H9 (cell line): ENCODE measurements around the gene ABTB1. TPM values are rescaled to one million over a fixed set of nuclear protein-coding genes. Genes with fewer than 3 reads are reported as not detected.

ENCODE experiments used
- DNase-seq: peaks from one replicate; pipeline ENCODE4 v3.0.0-alpha.2; 2017
- H2AFZ ChIP-seq: one replicate; pipeline ENCODE4 v1.6.1; 2013; ENCODE audit warnings: mild to moderate bottlenecking, low read length, control low read depth, moderate library complexity
- H2AK5ac ChIP-seq: 2 replicates; pipeline ENCODE4 v1.6.1; 2013; ENCODE audit warnings: low read length, control low read depth, mixed read lengths; ENCODE audit not compliant: insufficient read length
- H2BK120ac ChIP-seq: one replicate; pipeline ENCODE4 v1.6.1; 2013; ENCODE audit warnings: low read depth, mild to moderate bottlenecking, low read length, control low read depth, inconsistent platforms; ENCODE audit not compliant: poor library complexity, severe bottlenecking
- H2BK12ac ChIP-seq: 2 replicates; pipeline ENCODE4 v1.6.1; 2013; ENCODE audit warnings: low read length, control low read depth, mixed read lengths, low read depth; ENCODE audit not compliant: insufficient read length
- H2BK15ac ChIP-seq: 2 replicates; pipeline ENCODE4 v1.6.1; 2013; ENCODE audit warnings: low read depth, low read length, control low read depth
- H2BK20ac ChIP-seq: one replicate; pipeline ENCODE4 v1.6.1; 2013; ENCODE audit warnings: low read depth, mild to moderate bottlenecking, low read length, control low read depth, inconsistent platforms; ENCODE audit not compliant: poor library complexity, severe bottlenecking
- H2BK5ac ChIP-seq: 2 replicates; pipeline ENCODE4 v1.6.1; 2013; ENCODE audit warnings: low read length, control low read depth, mixed read lengths; ENCODE audit not compliant: insufficient read length
- H3K14ac ChIP-seq: 2 replicates; pipeline ENCODE4 v1.6.1; 2013; ENCODE audit warnings: low read length, control low read depth; ENCODE audit not compliant: insufficient read depth
- H3K18ac ChIP-seq: 2 replicates; pipeline ENCODE4 v1.6.1; 2013; ENCODE audit warnings: low read depth, mild to moderate bottlenecking, mixed read lengths, low read length, control low read depth; ENCODE audit not compliant: insufficient read length
- H3K23ac ChIP-seq: 2 replicates; pipeline ENCODE4 v1.6.1; 2013; ENCODE audit warnings: low read length, control low read depth, mixed read lengths, low read depth; ENCODE audit not compliant: insufficient read length
- H3K23me2 ChIP-seq: 2 replicates; pipeline ENCODE4 v1.6.1; 2013; ENCODE audit warnings: low read depth, mild to moderate bottlenecking, mixed read lengths, low read length, control low read depth; ENCODE audit not compliant: insufficient read length, poor library complexity, severe bottlenecking
- H3K27ac ChIP-seq: 2 replicates; pipeline ENCODE4 v1.5.1; 2013; ENCODE audit warnings: low read length, control low read depth, mixed read lengths, low read depth; ENCODE audit not compliant: insufficient read length
- H3K27me3 ChIP-seq: 2 replicates; pipeline ENCODE4 v1.6.1; 2013; ENCODE audit warnings: low read length, control low read depth, inconsistent platforms; ENCODE audit not compliant: insufficient read depth
- H3K4ac ChIP-seq: 2 replicates; pipeline ENCODE4 v1.6.1; 2013; ENCODE audit warnings: low read depth, mild to moderate bottlenecking, control low read depth, inconsistent platforms, low read length, moderate library complexity
- H3K4me1 ChIP-seq: 2 replicates; pipeline ENCODE4 v1.6.1; 2013; ENCODE audit warnings: low read length, control low read depth, inconsistent platforms; ENCODE audit not compliant: insufficient read depth
- H3K4me2 ChIP-seq: 2 replicates; pipeline ENCODE4 v1.6.1; 2013; ENCODE audit warnings: low read length, control low read depth, mixed read lengths; ENCODE audit not compliant: insufficient read length, insufficient read depth
- H3K56ac ChIP-seq: 2 replicates; pipeline ENCODE4 v1.6.1; 2013; ENCODE audit warnings: low read depth, mild to moderate bottlenecking, mixed read lengths, low read length, control low read depth; ENCODE audit not compliant: insufficient read length
- H3K79me1 ChIP-seq: 2 replicates; pipeline ENCODE4 v1.6.1; 2013; ENCODE audit warnings: low read depth, mild to moderate bottlenecking, moderate library complexity, low read length, control low read depth, inconsistent platforms; ENCODE audit not compliant: insufficient read depth, poor library complexity, severe bottlenecking
- H3K79me2 ChIP-seq: 2 replicates; pipeline ENCODE4 v1.6.1; 2013; ENCODE audit warnings: low read length, control low read depth, inconsistent platforms; ENCODE audit not compliant: insufficient read depth
- H3K9ac ChIP-seq: 2 replicates; pipeline ENCODE4 v1.6.1; 2013; ENCODE audit warnings: low read length, control low read depth, mixed read lengths; ENCODE audit not compliant: insufficient read length; ENCODE audit errors: extremely low read depth
- H3K9me3 ChIP-seq: one replicate; pipeline ENCODE4 v1.6.1; 2013; ENCODE audit warnings: low read depth, low read length, inconsistent platforms; ENCODE audit not compliant: control insufficient read depth
- H3T11ph ChIP-seq: one replicate; pipeline ENCODE4 v1.6.1; 2013; ENCODE audit warnings: mild to moderate bottlenecking, low read length, control low read depth, inconsistent platforms
- H4K20me1 ChIP-seq: one replicate; pipeline ENCODE4 v1.6.1; 2013; ENCODE audit not compliant: control insufficient read depth, insufficient read length, insufficient read depth
- H4K5ac ChIP-seq: 2 replicates; pipeline ENCODE4 v1.6.1; 2013; ENCODE audit warnings: low read depth, mild to moderate bottlenecking, mixed read lengths, low read length, control low read depth; ENCODE audit not compliant: insufficient read length
- H4K8ac ChIP-seq: replicated peaks from 2 replicates; pipeline ENCODE4 v1.6.1; 2013; ENCODE audit warnings: low read length, control low read depth, mixed read lengths, low read depth; ENCODE audit not compliant: insufficient read length
- H4K91ac ChIP-seq: 2 replicates; pipeline ENCODE4 v1.6.1; 2013; ENCODE audit warnings: low read depth, mild to moderate bottlenecking, moderate library complexity, mixed read lengths, low read length, control low read depth; ENCODE audit not compliant: insufficient read length
- H3K27ac Mint-ChIP-seq, 3 experiments: 2 replicates in 2 of 3; 3 replicates in 1 of 3; pipeline ENCODE4 v1.8.0; 2020 to 2021; ENCODE audit warnings: mixed read lengths in 3 of 3, mild to moderate bottlenecking in 1 of 3, moderate library complexity in 1 of 3
- H3K27me3 Mint-ChIP-seq: 2 replicates; pipeline ENCODE4 v1.8.0; 2021; ENCODE audit warnings: low read depth, mild to moderate bottlenecking, moderate library complexity, mixed read lengths
- H3K36me3 Mint-ChIP-seq, 3 experiments: 2 replicates in 2 of 3; 3 replicates in 1 of 3; pipeline ENCODE4 v1.8.0; 2020 to 2021; ENCODE audit warnings: low read depth in 3 of 3, mixed read lengths in 3 of 3; ENCODE audit not compliant: insufficient read depth in 1 of 3
- H3K4me1 Mint-ChIP-seq, 2 experiments: 2 replicates each; pipeline ENCODE4 v1.8.0; 2020; ENCODE audit warnings: mixed read lengths in 2 of 2
- H3K4me3 Mint-ChIP-seq, 2 experiments: 2 replicates in 1 of 2; 3 replicates in 1 of 2; pipeline ENCODE4 v1.8.0; 2020 to 2021; ENCODE audit warnings: mild to moderate bottlenecking in 2 of 2, mixed read lengths in 2 of 2, moderate library complexity in 1 of 2
- H3K9me3 Mint-ChIP-seq, 2 experiments: 2 replicates in 1 of 2; 3 replicates in 1 of 2; pipeline ENCODE4 v1.8.0; 2020; ENCODE audit warnings: mild to moderate bottlenecking in 2 of 2, mixed read lengths in 2 of 2, moderate library complexity in 1 of 2
- WGBS: extraction: QIAGEN DNeasy Blood & Tissue Kit; methylation state at CpG from one replicate; pipeline ENCODE4 v1.1.7; 2013; ENCODE audit warnings: missing lambda C conversion rate, low lambda C conversion rate, mixed read lengths; ENCODE audit not compliant: insufficient read length; ENCODE audit errors: extremely low coverage; 5-methylcytosine and 5-hydroxymethylcytosine counted together
- total RNA-seq: library from RNA; stranded (reverse); gene quantifications from 2 replicates; pipeline ENCODE4 v1.2.1, GENCODE V29; 2021
- TF ChIP-seq, protein P1 (sequence below): fragments of 200-600 bp; sonication (generic); conservative IDR thresholded peaks from 3 replicates; pipeline ENCODE4 v1.8.0; 2021; ENCODE audit warnings: antibody characterized with exemption, mild to moderate bottlenecking

ABTB1 gene
- total RNA-seq, 1 experiment from 2014 or later: 6.2 TPM

DNA sequence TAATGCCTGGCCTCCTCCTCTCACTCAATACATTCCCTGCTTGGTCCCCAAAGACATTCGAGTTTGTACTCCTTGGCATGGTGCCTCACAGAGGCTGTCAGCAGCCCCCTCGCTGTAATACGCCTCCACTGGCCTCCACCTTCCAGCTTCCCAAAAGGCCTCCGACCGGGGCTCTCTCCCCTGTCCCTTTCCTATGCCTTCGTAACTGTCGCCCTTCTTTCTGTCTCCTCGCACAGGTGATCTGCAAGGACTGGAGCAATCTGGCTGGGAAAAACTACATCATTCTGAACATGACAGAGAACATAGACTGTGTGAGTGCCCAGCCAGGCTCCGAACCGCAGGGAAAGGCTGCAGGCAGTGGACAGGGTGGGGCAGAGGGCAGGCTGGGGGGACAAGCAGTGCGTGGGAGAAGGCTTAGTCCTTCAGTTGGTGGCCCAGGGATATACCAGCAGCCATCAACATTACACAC lies 10.7 kb upstream of the ABTB1 start:
- Histone ChIP-seq H3K9me3 (no peaks in the 10 kb centered on the region), H3K23me2 (no peaks in the 10 kb centered on the region), H3K14ac (no peak overlapping the region), H4K20me1 (no peaks in the 10 kb centered on the region), H2BK20ac (no peak overlapping the region), H3K27me3 (no peaks in the 10 kb centered on the region), H2BK15ac (no peak overlapping the region), H2BK5ac (no peak overlapping the region), H3K4me2 (no peak overlapping the region), H3K18ac (no peak overlapping the region), H4K8ac (no peak overlapping the region), H2AK5ac (no peak overlapping the region), H3T11ph (no peak overlapping the region), H3K4ac (no peak overlapping the region), H4K91ac (no peak overlapping the region), H3K56ac (no peak overlapping the region), H3K4me1 (no peaks in the 10 kb centered on the region), H3K79me1 (no peaks in the 10 kb centered on the region), H4K5ac (no peak overlapping the region), H3K79me2 (no peaks in the 10 kb centered on the region), H2AFZ (no peak overlapping the region), H2BK120ac (no peak overlapping the region), H3K9ac (no peak overlapping the region), H3K27ac (no peak overlapping the region), H3K23ac (no peak overlapping the region), H2BK12ac (no peak overlapping the region)
- Mint-ChIP-seq H3K27ac (no peak overlapping the region), H3K27me3 (no peaks in the 10 kb centered on the region), H3K4me1 (no peaks in the 10 kb centered on the region), H3K36me3 (peaks cover 7 to 26% (median 17%) of the 10 kb centered on the region in 3 experiments; a peak in 6 of 7 replicates), H3K9me3 (no peaks in the 10 kb centered on the region), H3K4me3 (no peak overlapping the region)
- WGBS: no CpG with 5 or more reads among the region's 11 CpGs
- TF ChIP-seq, protein P1, sequence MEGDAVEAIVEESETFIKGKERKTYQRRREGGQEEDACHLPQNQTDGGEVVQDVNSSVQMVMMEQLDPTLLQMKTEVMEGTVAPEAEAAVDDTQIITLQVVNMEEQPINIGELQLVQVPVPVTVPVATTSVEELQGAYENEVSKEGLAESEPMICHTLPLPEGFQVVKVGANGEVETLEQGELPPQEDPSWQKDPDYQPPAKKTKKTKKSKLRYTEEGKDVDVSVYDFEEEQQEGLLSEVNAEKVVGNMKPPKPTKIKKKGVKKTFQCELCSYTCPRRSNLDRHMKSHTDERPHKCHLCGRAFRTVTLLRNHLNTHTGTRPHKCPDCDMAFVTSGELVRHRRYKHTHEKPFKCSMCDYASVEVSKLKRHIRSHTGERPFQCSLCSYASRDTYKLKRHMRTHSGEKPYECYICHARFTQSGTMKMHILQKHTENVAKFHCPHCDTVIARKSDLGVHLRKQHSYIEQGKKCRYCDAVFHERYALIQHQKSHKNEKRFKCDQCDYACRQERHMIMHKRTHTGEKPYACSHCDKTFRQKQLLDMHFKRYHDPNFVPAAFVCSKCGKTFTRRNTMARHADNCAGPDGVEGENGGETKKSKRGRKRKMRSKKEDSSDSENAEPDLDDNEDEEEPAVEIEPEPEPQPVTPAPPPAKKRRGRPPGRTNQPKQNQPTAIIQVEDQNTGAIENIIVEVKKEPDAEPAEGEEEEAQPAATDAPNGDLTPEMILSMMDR: no peak
- no peak for DNase-seq
